ENCODE data around the gene GLI3. TPM values are rescaled to one million over a fixed set of nuclear protein-coding genes. Genes with fewer than 3 reads are reported as not detected.

Gene GLI3
- polyA plus RNA-seq, 1 of the 3 experiments (the other 2 are of a cell fraction) = 0.08 TPM

DNA sequence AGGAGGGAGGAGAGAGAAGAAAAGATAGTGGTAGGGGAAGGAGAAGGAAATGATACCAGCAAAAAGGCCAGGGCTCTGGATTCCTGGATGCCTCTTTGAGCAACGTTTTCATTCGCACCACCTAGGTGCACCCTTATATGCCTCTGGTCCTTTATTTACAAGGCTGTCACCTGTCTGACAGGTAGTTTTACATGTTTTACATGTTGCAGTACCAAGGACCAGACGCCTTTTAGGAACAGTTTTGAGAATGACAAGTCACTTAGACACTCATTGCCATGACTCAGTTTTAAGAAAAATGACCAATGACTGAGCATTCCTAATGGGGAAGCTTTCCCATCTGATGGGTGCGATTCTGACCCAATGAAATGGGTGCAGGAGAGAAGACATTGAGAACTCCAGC is 119.8 kb downstream of the GLI3 start:
- H3K9me3 ChIP-seq = no peaks in the 10 kb centered on the region
- H3K9me2 ChIP-seq = no peaks in the 10 kb centered on the region
- H3K4me3 ChIP-seq (ENCODE audit: low read depth in 2 of 2, low read length in 1 of 2) = no peak overlapping the region
- TF ChIP-seq TCF12 (IDR thresholded peaks at IDR 0.05) (no peak), NRF1 (IDR thresholded peaks at IDR 0.05; ENCODE audit: low read depth, low read length) (no peak), USF1 (IDR thresholded peaks at IDR 0.05; ENCODE audit: borderline replicate concordance, low read depth) (no peak), EZH2phosphoT487 (IDR thresholded peaks at IDR 0.05; ENCODE audit: borderline replicate concordance, low read depth) (no peak), SMC3 (IDR thresholded peaks at IDR 0.05; ENCODE audit: low read depth, low read length) (no peak), CTCF (IDR thresholded peaks at IDR 0.05) (no peak), RCOR1 (IDR thresholded peaks at IDR 0.05; ENCODE audit: low read length) (no peak), JUND (IDR thresholded peaks at IDR 0.05) (no peak), USF2 (IDR thresholded peaks at IDR 0.05; ENCODE audit: borderline replicate concordance, low read depth, low read length) (no peak), FOXJ3 (CRISPR knock-in tag; IDR thresholded peaks at IDR 0.05) (no peak), TEAD4 (IDR thresholded peaks at IDR 0.05; ENCODE audit: borderline replicate concordance, insufficient read depth) (no peak), NFIC (IDR thresholded peaks at IDR 0.05; ENCODE audit: borderline replicate concordance) (no peak), SIN3A (IDR thresholded peaks at IDR 0.05; ENCODE audit: borderline replicate concordance, low read depth, low read length) (no peak), ELF1 (IDR thresholded peaks at IDR 0.05) (no peak), ZBTB33 (IDR thresholded peaks at IDR 0.05; ENCODE audit: borderline replicate concordance, low read depth) (no peak), YY1 (IDR thresholded peaks at IDR 0.05; ENCODE audit: low read depth) (no peak), POLR2AphosphoS5 (IDR thresholded peaks at IDR 0.05; ENCODE audit: low read depth, low read length) (no peak), MEF2A (IDR thresholded peaks at IDR 0.05; ENCODE audit: borderline replicate concordance, low read depth) (no peak)
- TF ChIP-seq, protein P1, sequence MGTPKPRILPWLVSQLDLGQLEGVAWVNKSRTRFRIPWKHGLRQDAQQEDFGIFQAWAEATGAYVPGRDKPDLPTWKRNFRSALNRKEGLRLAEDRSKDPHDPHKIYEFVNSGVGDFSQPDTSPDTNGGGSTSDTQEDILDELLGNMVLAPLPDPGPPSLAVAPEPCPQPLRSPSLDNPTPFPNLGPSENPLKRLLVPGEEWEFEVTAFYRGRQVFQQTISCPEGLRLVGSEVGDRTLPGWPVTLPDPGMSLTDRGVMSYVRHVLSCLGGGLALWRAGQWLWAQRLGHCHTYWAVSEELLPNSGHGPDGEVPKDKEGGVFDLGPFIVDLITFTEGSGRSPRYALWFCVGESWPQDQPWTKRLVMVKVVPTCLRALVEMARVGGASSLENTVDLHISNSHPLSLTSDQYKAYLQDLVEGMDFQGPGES (IDR thresholded peaks at IDR 0.05; ENCODE audit: low read depth, low read length) = no peak
- TF ChIP-seq, protein P2, sequence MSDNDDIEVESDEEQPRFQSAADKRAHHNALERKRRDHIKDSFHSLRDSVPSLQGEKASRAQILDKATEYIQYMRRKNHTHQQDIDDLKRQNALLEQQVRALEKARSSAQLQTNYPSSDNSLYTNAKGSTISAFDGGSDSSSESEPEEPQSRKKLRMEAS (IDR thresholded peaks at IDR 0.05; ENCODE audit: low read depth) = no peak
- H3K4me2 ChIP-seq = no peak overlapping the region
- H3K27ac ChIP-seq (ENCODE audit: low read depth in 2 of 2, low read length in 1 of 2) = no peak overlapping the region
- H3F3A ChIP-seq (replicated peaks; ENCODE audit: insufficient read depth) = no peaks in the 10 kb centered on the region
- H3K36me3 ChIP-seq (replicated peaks in 1 of 2; ENCODE audit: control insufficient read depth in 1 of 2, insufficient read depth in 2 of 2, low read length in 1 of 2) = no peaks in the 10 kb centered on the region
- no peaks in the 10 kb centered on the region for H4K20me1 ChIP-seq (ENCODE audit: insufficient read depth)
- H3K27me3 ChIP-seq (ENCODE audit: insufficient read depth) = peaks cover 79% of the 10 kb centered on the region
- H3K79me2 ChIP-seq (ENCODE audit: insufficient read depth) = no peaks in the 10 kb centered on the region
- no peaks in the 10 kb centered on the region for H3K4me1 ChIP-seq (ENCODE audit: control insufficient read depth in 1 of 2, insufficient read depth in 2 of 2, low read depth in 1 of 2, low read length in 1 of 2)
- no peak for DNase-seq
- no peak overlapping the region for H2AFZ ChIP-seq (ENCODE audit: low read depth)
- ChIA-PET POLR2A (no interaction called here), CTCF (no interaction called here)
- WGBS (ENCODE audit: low lambda C conversion rate) = 31% methylated on average over 4 of the region's 4 CpGs
- no peak overlapping the region for H3K9ac ChIP-seq

Measured in SK-N-SH (cell line).